ENCODE data around the gene CD59.

DNA sequence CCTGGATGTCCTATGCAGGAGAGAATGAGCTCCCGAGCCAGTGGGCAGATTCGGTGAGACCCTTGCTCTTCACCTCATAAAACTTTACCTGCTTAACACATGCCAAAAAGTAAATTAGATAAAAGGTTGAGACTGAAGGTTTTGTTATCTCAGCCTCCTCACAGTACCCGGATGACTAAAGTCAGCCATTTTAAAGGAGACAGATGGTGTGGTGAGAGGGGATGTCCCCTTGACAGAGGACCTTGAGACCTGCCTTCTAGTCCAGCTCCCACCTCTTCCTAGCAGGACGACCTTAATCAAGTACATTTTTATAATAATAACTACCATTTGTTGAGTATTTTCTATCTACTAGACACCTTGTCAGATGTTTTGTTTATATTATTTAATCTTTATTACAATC is 75.3 kb downstream of the CD59 start:
- TF ChIP-seq EP300 (IDR thresholded peaks at IDR 0.05; ENCODE audit: low read length) (no peak), ZNF140 (CRISPR knock-in tag; IDR thresholded peaks at IDR 0.05) (no peak), KLF1 (tag; IDR thresholded peaks at IDR 0.05) (no peak), SIN3A (IDR thresholded peaks at IDR 0.05; ENCODE audit: borderline replicate concordance in 2 of 2, control insufficient read depth in 1 of 2, low read depth in 2 of 2, low read length in 2 of 2) (no peak), FOSL1 (tag; conservative IDR thresholded peaks at IDR 0.05) (no peak), PHF20 (IDR thresholded peaks at IDR 0.05; ENCODE audit: partially characterized antibody) (no peak), CBX3 (IDR thresholded peaks at IDR 0.05; ENCODE audit: borderline replicate concordance in 1 of 2, low read length in 2 of 2) (no peak), ZNF830 (CRISPR knock-in tag; IDR thresholded peaks at IDR 0.05) (no peak), SMC3 (conservative IDR thresholded peaks at IDR 0.05; ENCODE audit: insufficient read depth, low read depth, low read length) (no peak)
- TF ChIP-seq, protein P1, sequence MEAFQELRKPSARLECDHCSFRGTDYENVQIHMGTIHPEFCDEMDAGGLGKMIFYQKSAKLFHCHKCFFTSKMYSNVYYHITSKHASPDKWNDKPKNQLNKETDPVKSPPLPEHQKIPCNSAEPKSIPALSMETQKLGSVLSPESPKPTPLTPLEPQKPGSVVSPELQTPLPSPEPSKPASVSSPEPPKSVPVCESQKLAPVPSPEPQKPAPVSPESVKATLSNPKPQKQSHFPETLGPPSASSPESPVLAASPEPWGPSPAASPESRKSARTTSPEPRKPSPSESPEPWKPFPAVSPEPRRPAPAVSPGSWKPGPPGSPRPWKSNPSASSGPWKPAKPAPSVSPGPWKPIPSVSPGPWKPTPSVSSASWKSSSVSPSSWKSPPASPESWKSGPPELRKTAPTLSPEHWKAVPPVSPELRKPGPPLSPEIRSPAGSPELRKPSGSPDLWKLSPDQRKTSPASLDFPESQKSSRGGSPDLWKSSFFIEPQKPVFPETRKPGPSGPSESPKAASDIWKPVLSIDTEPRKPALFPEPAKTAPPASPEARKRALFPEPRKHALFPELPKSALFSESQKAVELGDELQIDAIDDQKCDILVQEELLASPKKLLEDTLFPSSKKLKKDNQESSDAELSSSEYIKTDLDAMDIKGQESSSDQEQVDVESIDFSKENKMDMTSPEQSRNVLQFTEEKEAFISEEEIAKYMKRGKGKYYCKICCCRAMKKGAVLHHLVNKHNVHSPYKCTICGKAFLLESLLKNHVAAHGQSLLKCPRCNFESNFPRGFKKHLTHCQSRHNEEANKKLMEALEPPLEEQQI (IDR thresholded peaks at IDR 0.05): no peak

Measured in K562 (cell line).